GM21717 (cell line): ENCODE data around the gene SLC43A2.
"Not testable (repeated sequence)": the region's sequence is repeated elsewhere in the genome, so short reads cannot be mapped to it uniquely, and the experiment has no call there.

Source experiments
- ATAC-seq: cut with Tn5 transposase; IDR thresholded peaks from one replicate; pipeline ENCODE4 v1.9.1; 2021; ENCODE audit warnings: mild to moderate bottlenecking, moderate library complexity; ENCODE audit not compliant: unreplicated experiment

SLC43A2 gene

DNA sequence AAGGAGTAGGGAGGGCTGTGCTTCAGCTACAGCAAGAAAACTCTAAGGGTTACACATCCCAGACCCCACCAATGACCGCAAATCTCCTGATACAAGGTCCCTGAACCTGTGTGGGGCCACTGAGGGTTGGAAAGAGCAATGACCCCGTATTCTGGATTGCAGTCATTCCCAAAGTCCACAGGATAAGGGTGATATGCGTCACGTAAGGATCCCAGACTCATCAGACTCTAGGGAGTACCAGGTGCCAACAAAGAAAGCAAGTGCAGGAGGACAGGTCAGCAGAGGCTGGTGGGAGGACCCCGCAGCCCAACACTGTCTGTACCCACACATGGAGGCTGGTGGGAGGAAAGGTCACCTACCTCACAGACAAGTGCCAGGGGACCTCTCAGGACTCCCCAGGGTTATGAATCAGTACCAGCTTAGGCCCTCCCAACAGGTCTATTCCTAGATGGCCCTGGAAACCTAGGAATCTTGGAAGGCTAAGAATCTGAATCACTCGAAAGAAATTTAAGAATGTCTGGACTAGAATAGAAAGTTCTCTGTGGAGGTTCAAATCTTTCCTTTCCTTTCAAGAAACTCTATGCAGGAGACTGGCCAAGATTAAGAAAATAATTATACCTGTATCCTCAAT is 82.2 kb downstream of the SLC43A2 start:
- no peak for ATAC-seq

- no peak for ATAC-seq
Observed at GRCh38 chr17:1545618-1546017, 83.0 kb downstream of the SLC43A2 start.

- ATAC-seq: no peak
Observed at GRCh38 chr17:1542316-1542715, 86.3 kb downstream of the SLC43A2 start.

- ATAC-seq: no peak
Observed at GRCh38 chr17:1541367-1541904, 87.2 kb downstream of the SLC43A2 start.

DNA sequence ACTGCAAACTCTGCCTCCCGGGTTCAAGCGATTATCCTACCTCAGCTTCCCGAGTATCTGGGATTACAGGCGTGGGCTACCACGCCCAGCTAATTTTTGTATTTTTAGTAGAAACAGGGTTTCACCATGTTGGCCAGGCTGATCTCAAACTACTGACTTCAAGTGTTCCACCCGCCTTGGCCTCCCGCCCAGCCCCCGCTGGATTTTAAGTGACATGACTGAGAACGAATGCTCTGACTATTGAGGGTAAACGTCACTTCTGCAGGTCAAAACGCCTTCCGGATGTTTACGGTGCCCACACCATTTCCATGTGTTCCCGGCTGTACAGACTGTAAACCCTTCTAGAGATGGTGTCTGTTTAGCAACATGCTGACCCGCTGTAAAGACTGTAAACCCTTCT is 88.8 kb downstream of the SLC43A2 start:
- no peak for ATAC-seq

DNA sequence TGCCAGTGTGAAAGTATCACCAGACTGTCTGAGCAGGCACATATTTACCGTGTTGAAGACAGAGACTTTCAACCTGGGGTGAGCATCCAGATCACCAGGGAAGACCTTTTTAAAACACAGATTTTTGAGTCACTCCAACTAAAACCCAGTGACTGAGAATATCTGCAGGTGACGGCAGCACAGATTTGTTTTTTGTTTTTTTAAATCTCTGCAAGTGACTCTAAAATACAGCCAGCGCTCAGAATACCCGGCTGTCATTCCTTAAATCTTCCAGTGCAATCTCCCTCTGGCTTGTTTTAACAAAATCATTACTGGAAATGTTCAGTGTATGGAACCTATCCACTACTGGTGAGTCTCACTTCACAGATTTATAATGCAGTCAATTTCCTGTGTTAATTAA is 92.9 kb downstream of the SLC43A2 start:
- ATAC-seq: no peak

- no peak for ATAC-seq
Observed at GRCh38 chr17:1533661-1534325, 94.8 kb downstream of the SLC43A2 start.

DNA sequence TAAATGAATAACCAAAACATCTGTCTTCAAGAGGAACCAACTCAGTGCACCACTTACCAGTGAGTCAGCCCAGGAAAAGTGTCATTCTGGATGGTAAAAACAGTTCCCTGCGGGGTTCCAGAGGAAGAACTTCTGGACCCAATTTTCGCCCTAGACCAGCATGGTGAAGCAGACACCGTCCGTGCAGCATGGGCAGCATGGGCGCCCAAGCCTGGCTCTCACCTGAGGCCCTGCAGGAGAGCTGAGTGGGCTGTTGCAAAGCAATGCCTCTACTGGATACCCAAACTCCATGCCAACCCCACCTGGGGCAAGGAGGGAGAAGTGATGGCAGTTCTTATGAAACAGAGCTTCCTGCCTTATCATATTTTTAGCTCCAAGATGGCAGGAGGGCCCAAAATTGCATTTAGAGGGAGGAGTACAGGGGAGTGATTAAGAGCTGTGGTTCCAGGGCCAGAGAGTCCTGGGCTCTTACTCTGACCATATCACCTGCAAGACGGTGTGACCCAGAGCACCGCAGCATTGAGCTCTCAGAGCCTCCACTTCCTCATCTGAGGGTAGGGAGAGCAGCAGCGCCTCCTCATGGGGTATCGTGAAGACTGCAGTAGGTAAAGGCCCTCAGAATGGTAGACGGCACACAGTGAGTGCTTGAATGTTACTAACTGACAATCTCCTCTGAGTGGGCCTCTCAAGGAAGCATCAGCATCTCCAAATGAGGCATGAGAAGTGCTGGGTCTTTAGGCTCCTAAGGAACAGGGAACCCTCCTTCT is 95.6 kb downstream of the SLC43A2 start:
- no peak for ATAC-seq

DNA sequence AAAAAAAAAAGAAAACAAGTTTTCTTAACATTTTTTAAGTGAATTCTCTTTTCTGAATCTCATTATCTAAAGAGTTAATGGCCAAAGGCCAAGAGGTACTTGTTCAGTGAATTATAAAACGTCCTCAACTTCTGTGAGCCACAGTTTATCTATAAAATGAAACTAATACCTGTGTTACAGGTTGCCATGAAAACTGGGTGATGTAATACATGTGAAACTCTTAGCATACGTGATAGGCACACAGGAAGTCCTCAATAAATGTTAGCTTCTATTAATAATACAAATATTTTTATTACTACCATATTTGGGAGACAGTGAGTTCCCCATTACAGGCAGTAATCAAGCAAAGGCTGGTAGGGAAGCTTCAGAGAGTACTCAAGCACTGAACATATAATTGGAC is 98.8 kb downstream of the SLC43A2 start:
- ATAC-seq: no peak

DNA sequence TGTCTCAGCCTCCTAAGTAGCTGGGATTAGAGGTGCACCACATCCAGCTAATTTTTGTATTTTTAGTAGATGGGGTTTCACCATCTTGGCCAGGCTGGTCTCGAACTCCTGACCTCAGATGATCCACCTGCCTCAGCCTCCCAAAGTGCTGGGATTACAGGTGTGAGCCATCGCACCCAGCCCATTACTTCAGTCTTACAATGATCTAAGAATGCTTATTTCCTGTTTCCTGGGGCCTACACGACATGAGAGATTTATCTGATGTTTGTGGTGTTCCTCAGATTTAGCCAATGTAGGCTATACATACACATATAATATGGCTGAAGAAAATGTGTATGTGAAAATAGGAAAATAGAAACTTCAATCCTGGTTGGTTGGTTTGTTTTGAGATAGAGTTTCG is 101.8 kb downstream of the SLC43A2 start:
- not testable (repeated sequence) for ATAC-seq

- ATAC-seq: no peak
Observed at GRCh38 chr17:1522626-1523025, 106.0 kb downstream of the SLC43A2 start.

GRCh38 chr17:1521086-1521640 is 107.5 kb downstream of the SLC43A2 start:
- no peak for ATAC-seq

GRCh38 chr17:1519678-1520077 is 109.0 kb downstream of the SLC43A2 start:
- ATAC-seq: no peak
